GM10248 (cell line): Measurements from ENCODE around the gene MAP1LC3C.

ENCODE experiments used
- CTCF ChIA-PET: fragments of 300-600 bp; sonication (Branson Sonifier 250); formaldehyde crosslinking; extraction: SDS; loops from one replicate; lab custom pipeline; 2021; ENCODE audit warnings: antibody characterized with exemption; lab: Yijun Ruan, JAX
- POLR2A ChIA-PET: fragments of 350-650 bp; sonication (Branson Sonifier 250); formaldehyde crosslinking; extraction: SDS; loops from one replicate; lab custom pipeline; 2020; ENCODE audit warnings: antibody characterized with exemption; lab: Yijun Ruan, JAX
- DNase-seq: peaks from one replicate; pipeline ENCODE4 v3.0.0; 2012; ENCODE audit errors: extremely low spot score
- CTCF ChIP-seq: IDR thresholded peaks from 2 replicates; pipeline ENCODE4 v1.5.1; 2012; ENCODE audit warnings: mild to moderate bottlenecking, low read depth; ENCODE audit errors: extremely low read depth, missing control alignments, control extremely low read depth

MAP1LC3C gene

DNA sequence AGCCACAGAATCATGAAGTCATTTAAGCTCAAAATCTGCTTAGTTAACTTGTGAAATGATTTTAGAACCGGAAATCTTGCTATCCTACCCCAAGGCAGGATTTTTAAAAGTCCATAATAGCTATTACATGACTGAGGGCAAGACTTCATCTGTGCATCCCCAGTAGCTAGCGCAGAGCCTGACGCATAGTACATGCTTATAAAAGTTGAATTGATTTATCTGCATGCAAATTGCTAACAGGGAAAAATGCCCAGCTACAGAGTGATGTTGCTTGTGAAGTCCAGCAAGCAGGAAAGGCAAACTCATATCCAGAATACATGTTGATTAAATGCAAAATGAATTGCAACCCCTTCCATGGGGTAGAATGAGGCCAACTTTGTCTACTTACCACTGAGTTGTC is 8.1 kb upstream of the MAP1LC3C start:
- no peak for TF ChIP-seq CTCF

GRCh38 chr1:242005866-242006535 is 7.1 kb upstream of the MAP1LC3C start:
- DNase-seq: no peak
- TF ChIP-seq CTCF: no peak
- ChIA-PET POLR2A (no interaction called here), CTCF (interaction anchor here (1.0 to 4.4 kb wide), 3 partner anchors 8 to 395 kb away, joined by 3 to 21 read pairs (median 3); partner anchors contain the start of gene MAP1LC3C)

More for the DNA sequence above, 8.1 kb upstream of the MAP1LC3C start:
- no peak for DNase-seq
- POLR2A ChIA-PET: no interaction called here
- CTCF ChIA-PET: interaction anchor here (0.9 to 4.4 kb wide), 4 partner anchors 9 to 396 kb away, joined by 3 to 21 read pairs (median 3); partner anchors contain the start of gene MAP1LC3C

- ChIA-PET CTCF (no interaction called here), POLR2A (no interaction called here)
- DNase-seq: no peak
- no peak for TF ChIP-seq CTCF
Observed at GRCh38 chr1:242004751-242005495, 6.0 kb upstream of the MAP1LC3C start.

DNA sequence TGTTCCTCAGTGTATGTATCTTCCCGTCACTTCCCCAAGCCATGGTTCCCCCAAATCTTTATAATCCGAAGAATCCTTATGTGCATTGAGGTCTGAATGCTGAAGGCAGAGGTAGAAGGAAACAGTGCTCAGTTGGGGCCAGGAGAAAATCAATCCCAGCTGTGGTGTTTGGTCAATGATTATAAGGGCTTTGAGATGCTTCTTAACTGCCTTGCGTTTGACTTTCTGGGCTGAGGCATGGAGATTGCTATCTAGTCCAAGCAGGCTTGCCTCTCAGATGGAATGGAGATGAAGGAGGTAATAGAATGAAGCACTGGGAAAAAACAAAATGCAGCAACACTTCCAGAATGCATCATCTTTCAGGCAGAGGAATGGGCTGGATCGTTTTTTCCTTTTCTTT is 3.6 kb upstream of the MAP1LC3C start:
- ChIA-PET CTCF (no interaction called here), POLR2A (no interaction called here)
- TF ChIP-seq CTCF: no peak
- no peak for DNase-seq

GRCh38 chr1:242002072-242002471 is 3.2 kb upstream of the MAP1LC3C start:
- DNase-seq: no peak
- CTCF ChIA-PET: no interaction called here
- POLR2A ChIA-PET: no interaction called here
- no peak for TF ChIP-seq CTCF

DNA sequence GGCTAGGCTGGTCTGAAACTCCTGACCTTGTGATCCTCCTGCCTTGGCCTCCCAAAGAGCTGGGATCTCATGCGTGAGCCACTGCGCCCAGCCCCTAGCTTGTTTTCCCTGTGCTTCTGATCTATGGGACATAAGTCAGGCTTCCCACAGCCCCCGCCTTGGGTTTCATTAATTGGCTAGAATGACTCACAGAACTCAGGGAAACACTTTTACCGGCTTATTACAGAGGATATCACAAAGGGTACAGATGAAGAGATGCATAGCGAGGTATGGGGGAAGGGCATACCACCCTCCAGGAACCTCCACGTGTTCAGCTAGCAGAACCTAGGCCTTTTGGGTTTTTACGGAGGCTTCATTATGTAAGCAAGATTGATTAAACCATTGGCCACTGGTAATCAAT is 1.5 kb upstream of the MAP1LC3C start:
- ChIA-PET POLR2A (no interaction called here), CTCF (interaction anchor here (1.0 to 4.3 kb wide), 4 partner anchors 8 to 103 kb away, joined by 3 to 25 read pairs (median 12); partner anchors contain the start of gene BECN2)
- no peak for DNase-seq
- TF ChIP-seq CTCF: no peak
